HT1080 (cell line): Measurements from ENCODE around the gene ZNF575. TPM values are rescaled to one million over a fixed set of nuclear protein-coding genes. Genes with fewer than 3 reads are reported as not detected.
A peak's percentile ranks its signal among the peaks of the same experiment; 100 is the strongest.
"Not testable (repeated sequence)": the region's sequence is repeated elsewhere in the genome, so short reads cannot be mapped to it uniquely, and the experiment has no call there.

Experiments
- DNase-seq: peaks from one replicate; pipeline ENCODE4 v3.0.0-alpha.2; 2015; ENCODE audit warnings: low read depth
- total RNA-seq: library from RNA; depleted of rRNA; stranded (reverse); fragments of >200 nt; shearing (Covaris generic); gene quantifications from 2 replicates; pipeline ENCODE4 v1.2.3, GENCODE V29; 2014

Gene ZNF575
- total RNA-seq, 1 experiment from 2014 or later: not detected

GRCh38 chr19:43540381-43540780, 7.4 kb downstream of the ZNF575 start:
- DNase-seq: no peak

GRCh38 chr19:43541920-43542650, 9.1 kb downstream of the ZNF575 start:
- DNase-seq: no peak

- no peak for DNase-seq
Measured at GRCh38 chr19:43544077-43544476, 11.1 kb downstream of the ZNF575 start.

GRCh38 chr19:43545276-43545675, 12.3 kb downstream of the ZNF575 start:
- no peak for DNase-seq

- no peak for DNase-seq
Measured at GRCh38 chr19:43545981-43546380, 13.0 kb downstream of the ZNF575 start.

- no peak for DNase-seq
Measured at GRCh38 chr19:43546581-43546980, 13.6 kb downstream of the ZNF575 start.

- not testable (repeated sequence) for DNase-seq
Measured at GRCh38 chr19:43547926-43548325, 14.9 kb downstream of the ZNF575 start.

GRCh38 chr19:43548706-43549105, 15.7 kb downstream of the ZNF575 start:
- no peak for DNase-seq

GRCh38 chr19:43551399-43552197, 18.6 kb downstream of the ZNF575 start:
- no peak for DNase-seq

GRCh38 chr19:43552198-43552450, 19.1 kb downstream of the ZNF575 start:
- DNase-seq: no peak

GRCh38 chr19:43552616-43553015, 19.6 kb downstream of the ZNF575 start:
- no peak for DNase-seq

- DNase-seq: no peak
Measured at GRCh38 chr19:43553656-43554055, 20.7 kb downstream of the ZNF575 start.

GRCh38 chr19:43554317-43554895, 21.4 kb downstream of the ZNF575 start:
- DNase-seq: no peak

GRCh38 chr19:43555185-43555770, 22.3 kb downstream of the ZNF575 start:
- peak; percentile 53 for DNase-seq

GRCh38 chr19:43560687-43561086, 27.7 kb downstream of the ZNF575 start:
- peak; percentile 34 for DNase-seq

- no peak for DNase-seq
Measured at GRCh38 chr19:43561139-43561970, 28.4 kb downstream of the ZNF575 start.

- no peak for DNase-seq
Measured at GRCh38 chr19:43562226-43562697, 29.3 kb downstream of the ZNF575 start.

GRCh38 chr19:43562698-43563241, 29.8 kb downstream of the ZNF575 start:
- DNase-seq: peak; percentile 100

GRCh38 chr19:43563816-43564457, 30.9 kb downstream of the ZNF575 start:
- no peak for DNase-seq

GRCh38 chr19:43564800-43565199, 31.8 kb downstream of the ZNF575 start:
- DNase-seq: no peak
